HG02981 (cell line): Measurements from ENCODE around the gene GABRG3.
"Not testable (repeated sequence)": the region's sequence is repeated elsewhere in the genome, so short reads cannot be mapped to it uniquely, and the experiment has no call there.

Experiments used
- ATAC-seq: cut with Tn5 transposase; IDR thresholded peaks from one replicate; pipeline ENCODE4 v1.9.1; 2021; ENCODE audit warnings: mild to moderate bottlenecking, moderate library complexity; ENCODE audit not compliant: unreplicated experiment

The GABRG3 gene

GRCh38 chr15:27324886-27325615 lies 354.1 kb downstream of the GABRG3 start:
- no peak for ATAC-seq

- no peak for ATAC-seq
These were observed 356.6 kb downstream of the GABRG3 start for GRCh38 chr15:27327467-27328025.

- ATAC-seq = no peak
These were observed 357.2 kb downstream of the GABRG3 start for GRCh38 chr15:27328186-27328585.

GRCh38 chr15:27328608-27329007 lies 357.6 kb downstream of the GABRG3 start:
- no peak for ATAC-seq

- no peak for ATAC-seq
These were observed 359.3 kb downstream of the GABRG3 start for GRCh38 chr15:27330326-27330725.

GRCh38 chr15:27336676-27337075 lies 365.7 kb downstream of the GABRG3 start:
- ATAC-seq = no peak

- ATAC-seq = no peak
These were observed 368.2 kb downstream of the GABRG3 start for GRCh38 chr15:27339138-27339537.

- ATAC-seq = no peak
These were observed 370.9 kb downstream of the GABRG3 start for GRCh38 chr15:27341780-27342343.

- ATAC-seq = no peak
These were observed 372.0 kb downstream of the GABRG3 start for GRCh38 chr15:27342991-27343390.

- ATAC-seq = no peak
These were observed 381.2 kb downstream of the GABRG3 start for GRCh38 chr15:27352136-27352535.

- ATAC-seq = no peak
These were observed 382.9 kb downstream of the GABRG3 start for GRCh38 chr15:27353856-27354255.

- ATAC-seq = no peak
These were observed 387.9 kb downstream of the GABRG3 start for GRCh38 chr15:27358751-27359434.

GRCh38 chr15:27359586-27359985 lies 388.6 kb downstream of the GABRG3 start:
- ATAC-seq = no peak

- no peak for ATAC-seq
These were observed 389.3 kb downstream of the GABRG3 start for GRCh38 chr15:27360316-27360715.

- ATAC-seq = no peak
These were observed 390.5 kb downstream of the GABRG3 start for GRCh38 chr15:27361438-27361837.

- no peak for ATAC-seq
These were observed 394.5 kb downstream of the GABRG3 start for GRCh38 chr15:27365456-27365855.

GRCh38 chr15:27377391-27377790 lies 406.4 kb downstream of the GABRG3 start:
- not testable (repeated sequence) for ATAC-seq

- ATAC-seq = no peak
These were observed 411.5 kb downstream of the GABRG3 start for GRCh38 chr15:27382361-27383025.

GRCh38 chr15:27383726-27384125 lies 412.7 kb downstream of the GABRG3 start:
- no peak for ATAC-seq

GRCh38 chr15:27392163-27392562 lies 421.2 kb downstream of the GABRG3 start:
- no peak for ATAC-seq

- no peak for ATAC-seq
These were observed 425.5 kb downstream of the GABRG3 start for GRCh38 chr15:27396521-27396920.
